ENCODE results near the gene SAMD4A. TPM values are rescaled to one million over a fixed set of nuclear protein-coding genes. Genes with fewer than 3 reads are reported as not detected.

SAMD4A gene
- total RNA-seq, 2 experiments from 2014 or later: 0.06 to 1.0 TPM

GRCh38 chr14:54727929-54728328 lies 161.0 kb downstream of the SAMD4A start:
- H4K20me1 ChIP-seq (ENCODE audit: insufficient read depth, low read length): no peaks in the 10 kb centered on the region
- ChIA-PET CTCF (ENCODE audit: unreplicated experiment) (no interaction called here), POLR2A (no interaction called here)
- BruUV-seq (replicated peaks): no TSS peak
- TF ChIP-seq EZH2phosphoT487 (IDR thresholded peaks at IDR 0.05; ENCODE audit: borderline replicate concordance, low read depth, low read length): no peak
- no peak for TF ChIP-seq CTCF (conservative IDR thresholded peaks at IDR 0.05; ENCODE audit: low read length)
- no peak for DNase-seq (ENCODE audit: low spot score)
- H3K36me3 ChIP-seq (ENCODE audit: insufficient read depth, low read length): no peaks in the 10 kb centered on the region
- H3K27ac ChIP-seq (ENCODE audit: low read depth, low read length, poor library complexity, severe bottlenecking): no peak overlapping the region
- H3K4me3 ChIP-seq (ENCODE audit: low read depth, low read length, poor library complexity, severe bottlenecking): no peak overlapping the region
- H3K4me2 ChIP-seq (ENCODE audit: low read length): no peak overlapping the region
- H3K9me3 ChIP-seq (ENCODE audit: low read length): no peaks in the 10 kb centered on the region
- peaks cover 7% of the 10 kb centered on the region for H3K4me1 ChIP-seq (ENCODE audit: insufficient read depth, low read length, poor library complexity, severe bottlenecking)
- H3K9me2 ChIP-seq (ENCODE audit: insufficient read depth, low read length): no peaks in the 10 kb centered on the region
- intact Hi-C loops (cut with micrococcal nuclease; ENCODE audit: unreplicated experiment): no loop called here
- no peak overlapping the region for H2AFZ ChIP-seq (ENCODE audit: low read length)
- no peaks in the 10 kb centered on the region for H3K79me2 ChIP-seq (ENCODE audit: insufficient read depth, low read depth, low read length)

- Histone ChIP-seq H3K4me1 (ENCODE audit: insufficient read depth, low read length, poor library complexity, severe bottlenecking) (peaks cover 7% of the 10 kb centered on the region), H3K36me3 (ENCODE audit: insufficient read depth, low read length) (no peaks in the 10 kb centered on the region), H3K27ac (ENCODE audit: low read depth, low read length, poor library complexity, severe bottlenecking) (no peak overlapping the region), H4K20me1 (ENCODE audit: insufficient read depth, low read length) (no peaks in the 10 kb centered on the region), H3K9me2 (ENCODE audit: insufficient read depth, low read length) (no peaks in the 10 kb centered on the region), H3K4me3 (ENCODE audit: low read depth, low read length, poor library complexity, severe bottlenecking) (no peak overlapping the region), H3K4me2 (ENCODE audit: low read length) (no peak overlapping the region), H2AFZ (ENCODE audit: low read length) (no peak overlapping the region), H3K79me2 (ENCODE audit: insufficient read depth, low read depth, low read length) (no peaks in the 10 kb centered on the region), H3K9me3 (ENCODE audit: low read length) (no peaks in the 10 kb centered on the region)
- DNase-seq (ENCODE audit: low spot score): no peak
- intact Hi-C loops (cut with micrococcal nuclease; ENCODE audit: unreplicated experiment): no loop called here
- ChIA-PET CTCF (ENCODE audit: unreplicated experiment) (no interaction called here), POLR2A (interaction anchor here (1.0 to 1.7 kb wide), 3 partner anchors 9 to 219 kb away, joined by 3 to 5 read pairs (median 5); partner anchors contain the start of gene CGRRF1)
- BruUV-seq (replicated peaks): no TSS peak
- TF ChIP-seq CTCF (conservative IDR thresholded peaks at IDR 0.05; ENCODE audit: low read length) (no peak), EZH2phosphoT487 (IDR thresholded peaks at IDR 0.05; ENCODE audit: borderline replicate concordance, low read depth, low read length) (no peak)
These were observed 162.0 kb downstream of the SAMD4A start for GRCh38 chr14:54728700-54729527.
